Activated CD8-positive, alpha-beta T cell treated with anti-CD3 and anti-CD28 coated beads for 36 hours (primary cell): ENCODE measurements around the gene FZD2. TPM values are rescaled to one million over a fixed set of nuclear protein-coding genes. Genes with fewer than 3 reads are reported as not detected.
"Not testable (repeated sequence)": the region's sequence is repeated elsewhere in the genome, so short reads cannot be mapped to it uniquely, and the experiment has no call there.

Experiments
- ATAC-seq: fragments of 200-7000 bp; cut with Tn5 transposase; one replicate; pipeline ENCODE4 v1.10.0; 2021; ENCODE audit warnings: mild to moderate bottlenecking, moderate library complexity
- CTCF ChIA-PET: fragments of 350-600 bp; sonication (Branson Sonifier 250); formaldehyde crosslinking; loops from one replicate; lab custom pipeline; 2021; ENCODE audit warnings: antibody characterized with exemption; lab: Charles Lee
- POLR2A ChIA-PET: fragments of 350-600 bp; sonication (Branson Sonifier 250); formaldehyde crosslinking; loops from one replicate; lab custom pipeline; 2021; ENCODE audit warnings: antibody characterized with exemption; lab: Charles Lee
- DNase-seq: peaks from one replicate; pipeline ENCODE4 v3.0.0-alpha.2; 2020
- H3K27ac Mint-ChIP-seq: one replicate; pipeline ENCODE4 v1.8.0; 2021; ENCODE audit warnings: mild to moderate bottlenecking, mixed read lengths
- H3K27me3 Mint-ChIP-seq: one replicate; pipeline ENCODE4 v1.8.0; 2021; ENCODE audit warnings: mixed read lengths
- H3K36me3 Mint-ChIP-seq: one replicate; pipeline ENCODE4 v1.8.0; 2021; ENCODE audit warnings: low read depth, mixed read lengths
- H3K4me1 Mint-ChIP-seq: one replicate; pipeline ENCODE4 v1.8.0; 2021; ENCODE audit warnings: low read depth, mixed read lengths
- H3K4me3 Mint-ChIP-seq: one replicate; pipeline ENCODE4 v1.8.0; 2021; ENCODE audit warnings: mild to moderate bottlenecking, moderate library complexity, mixed read lengths
- H3K9me3 Mint-ChIP-seq: one replicate; pipeline ENCODE4 v1.8.0; 2021; ENCODE audit warnings: mixed read lengths
- intact Hi-C: fragments of 100-400 bp; cut with micrococcal nuclease; formaldehyde crosslinking; loops from one replicate; pipeline ENCODE4 v1.10.0; 2022
- total RNA-seq, 2 experiments: library from RNA; stranded (reverse); gene quantifications; one replicate each; pipeline ENCODE4 v1.2.3, GENCODE V29; 2021
- TF ChIP-seq, protein P1 (sequence below): fragments of 200-600 bp; IDR thresholded peaks from one replicate; pipeline ENCODE4 v1.8.0; 2022; ENCODE audit warnings: antibody characterized with exemption, mild to moderate bottlenecking

FZD2 gene
- total RNA-seq, 2 experiments from 2014 or later = 0.16 to 0.22 TPM

DNA sequence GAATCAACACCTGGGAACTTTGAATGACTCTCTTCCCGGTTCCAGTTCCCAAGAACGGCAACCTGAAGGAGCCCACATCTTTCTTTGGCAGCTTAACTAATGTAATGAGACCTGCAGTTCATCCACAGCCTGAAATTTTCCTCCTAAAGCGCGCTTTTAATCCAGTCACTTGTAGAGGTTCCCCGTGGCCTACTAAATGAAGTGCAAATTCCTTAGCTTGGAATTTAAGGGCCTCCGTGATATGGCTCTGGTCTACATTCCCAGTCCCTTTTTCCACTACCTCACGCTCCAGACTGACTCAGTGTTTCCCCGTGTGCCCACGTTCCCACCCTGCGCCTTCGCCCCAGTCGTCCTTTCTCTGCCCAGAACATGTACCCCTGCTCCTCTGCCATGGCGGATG, 27.2 kb downstream of the FZD2 start:
- intact Hi-C loops = no loop called here
- H3K4me1 Mint-ChIP-seq = no peaks in the 10 kb centered on the region
- no peak overlapping the region for H3K27ac Mint-ChIP-seq
- TF ChIP-seq, protein P1, sequence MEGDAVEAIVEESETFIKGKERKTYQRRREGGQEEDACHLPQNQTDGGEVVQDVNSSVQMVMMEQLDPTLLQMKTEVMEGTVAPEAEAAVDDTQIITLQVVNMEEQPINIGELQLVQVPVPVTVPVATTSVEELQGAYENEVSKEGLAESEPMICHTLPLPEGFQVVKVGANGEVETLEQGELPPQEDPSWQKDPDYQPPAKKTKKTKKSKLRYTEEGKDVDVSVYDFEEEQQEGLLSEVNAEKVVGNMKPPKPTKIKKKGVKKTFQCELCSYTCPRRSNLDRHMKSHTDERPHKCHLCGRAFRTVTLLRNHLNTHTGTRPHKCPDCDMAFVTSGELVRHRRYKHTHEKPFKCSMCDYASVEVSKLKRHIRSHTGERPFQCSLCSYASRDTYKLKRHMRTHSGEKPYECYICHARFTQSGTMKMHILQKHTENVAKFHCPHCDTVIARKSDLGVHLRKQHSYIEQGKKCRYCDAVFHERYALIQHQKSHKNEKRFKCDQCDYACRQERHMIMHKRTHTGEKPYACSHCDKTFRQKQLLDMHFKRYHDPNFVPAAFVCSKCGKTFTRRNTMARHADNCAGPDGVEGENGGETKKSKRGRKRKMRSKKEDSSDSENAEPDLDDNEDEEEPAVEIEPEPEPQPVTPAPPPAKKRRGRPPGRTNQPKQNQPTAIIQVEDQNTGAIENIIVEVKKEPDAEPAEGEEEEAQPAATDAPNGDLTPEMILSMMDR = no peak
- H3K36me3 Mint-ChIP-seq = no peaks in the 10 kb centered on the region
- no peak for DNase-seq
- CTCF ChIA-PET = no interaction called here
- no peak for ATAC-seq
- POLR2A ChIA-PET = no interaction called here
- H3K4me3 Mint-ChIP-seq = no peak overlapping the region
- H3K9me3 Mint-ChIP-seq = no peaks in the 10 kb centered on the region
- peaks cover 16% of the 10 kb centered on the region for H3K27me3 Mint-ChIP-seq

DNA sequence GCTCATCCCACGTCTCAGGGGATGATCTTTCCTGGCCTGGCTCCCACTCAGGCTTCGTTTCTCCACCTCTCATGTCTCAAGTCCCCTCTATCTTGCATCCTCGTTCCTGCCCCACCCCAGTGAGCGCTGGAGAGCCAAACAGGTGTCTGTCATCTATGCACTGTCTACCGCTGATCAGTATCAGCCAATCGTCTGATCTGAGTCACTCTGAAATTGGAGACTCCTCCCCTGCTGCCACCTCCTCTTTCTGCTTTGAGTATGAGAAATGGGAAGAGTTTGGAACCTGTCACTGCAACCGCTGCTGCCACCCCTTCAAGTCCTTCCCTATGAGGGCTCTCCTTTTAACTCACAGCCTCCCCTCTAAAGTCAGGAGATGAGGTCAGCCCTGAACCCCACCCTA, 28.0 kb downstream of the FZD2 start:
- TF ChIP-seq, protein P1 = no peak
- ChIA-PET CTCF (no interaction called here), POLR2A (no interaction called here)
- H3K4me3 Mint-ChIP-seq = no peak overlapping the region
- DNase-seq (no peak), ATAC-seq (no peak)
- intact Hi-C loops = no loop called here
- H3K27me3 Mint-ChIP-seq = peaks cover 10% of the 10 kb centered on the region
- no peaks in the 10 kb centered on the region for H3K36me3 Mint-ChIP-seq
- H3K9me3 Mint-ChIP-seq = no peaks in the 10 kb centered on the region
- no peak overlapping the region for H3K27ac Mint-ChIP-seq
- H3K4me1 Mint-ChIP-seq = no peaks in the 10 kb centered on the region

DNA sequence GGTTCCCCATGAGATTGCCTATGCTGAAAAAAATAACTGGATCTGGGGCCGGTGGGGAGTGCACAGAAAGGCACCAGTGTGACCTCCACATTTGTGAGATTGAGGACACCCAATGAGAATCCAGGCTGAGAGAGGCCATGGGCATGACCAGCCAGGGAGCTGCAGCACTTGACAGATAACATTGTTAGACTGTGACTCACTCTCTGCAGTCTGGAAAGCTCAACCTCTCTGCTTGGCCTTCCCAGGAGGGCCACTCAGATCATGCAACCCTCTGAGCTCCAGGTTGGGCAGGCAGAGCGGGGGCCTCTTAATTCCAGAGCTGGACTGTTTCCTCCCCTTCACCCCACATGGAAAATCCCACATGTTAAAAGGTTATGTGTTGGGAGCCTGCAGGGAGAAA, 30.1 kb downstream of the FZD2 start:
- TF ChIP-seq, protein P1 = no peak
- ChIA-PET CTCF (no interaction called here), POLR2A (no interaction called here)
- no peaks in the 10 kb centered on the region for H3K9me3 Mint-ChIP-seq
- no peak overlapping the region for H3K4me3 Mint-ChIP-seq
- H3K27me3 Mint-ChIP-seq = peaks cover 2% of the 10 kb centered on the region
- H3K4me1 Mint-ChIP-seq = no peaks in the 10 kb centered on the region
- no peaks in the 10 kb centered on the region for H3K36me3 Mint-ChIP-seq
- DNase-seq = no peak
- intact Hi-C loops = no loop called here
- H3K27ac Mint-ChIP-seq = no peak overlapping the region
- ATAC-seq = no peak

DNA sequence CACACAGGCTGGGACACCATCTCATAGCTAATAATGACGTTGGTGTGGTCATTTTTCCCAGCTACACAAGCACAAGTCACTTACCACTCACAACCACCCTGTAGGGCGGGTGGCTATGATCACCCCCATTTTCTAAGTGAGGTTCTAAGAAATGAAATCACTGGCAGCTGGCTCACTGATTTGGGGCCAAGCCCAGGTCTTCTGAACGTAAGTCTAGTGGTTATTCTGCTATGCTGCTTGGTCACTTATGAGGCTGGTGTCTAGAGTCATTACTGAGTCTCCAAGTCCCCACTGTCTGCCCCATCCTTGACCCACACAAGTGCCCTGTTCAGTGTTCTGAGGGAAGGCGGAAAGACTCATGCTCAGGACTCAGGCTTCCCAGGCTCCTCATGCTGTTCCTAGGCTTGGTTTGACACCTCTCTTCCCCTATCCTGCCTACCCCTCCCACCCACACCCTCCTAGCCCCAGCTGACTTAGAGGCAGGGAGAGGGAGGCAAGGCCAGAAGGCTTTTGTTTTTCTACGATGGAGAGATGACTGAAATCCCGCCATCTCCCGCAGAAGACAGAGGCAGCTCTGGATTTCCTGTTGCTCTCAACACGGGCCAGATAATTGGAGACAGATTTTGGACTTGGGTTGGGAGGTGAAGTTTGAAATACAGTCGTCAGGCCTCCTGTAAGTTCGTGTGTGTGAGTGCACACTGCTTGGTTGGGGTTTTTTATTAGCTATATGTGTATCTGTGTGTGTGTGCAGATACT, 32.2 kb downstream of the FZD2 start:
- DNase-seq (no peak), ATAC-seq (no peak)
- Mint-ChIP-seq H3K4me1 (no peaks in the 10 kb centered on the region), H3K9me3 (no peaks in the 10 kb centered on the region), H3K27me3 (peaks cover 3% of the 10 kb centered on the region), H3K4me3 (no peak overlapping the region), H3K27ac (no peak overlapping the region), H3K36me3 (no peaks in the 10 kb centered on the region)
- ChIA-PET CTCF (no interaction called here), POLR2A (no interaction called here)
- TF ChIP-seq, protein P1 = no peak
- intact Hi-C loops = no loop called here

DNA sequence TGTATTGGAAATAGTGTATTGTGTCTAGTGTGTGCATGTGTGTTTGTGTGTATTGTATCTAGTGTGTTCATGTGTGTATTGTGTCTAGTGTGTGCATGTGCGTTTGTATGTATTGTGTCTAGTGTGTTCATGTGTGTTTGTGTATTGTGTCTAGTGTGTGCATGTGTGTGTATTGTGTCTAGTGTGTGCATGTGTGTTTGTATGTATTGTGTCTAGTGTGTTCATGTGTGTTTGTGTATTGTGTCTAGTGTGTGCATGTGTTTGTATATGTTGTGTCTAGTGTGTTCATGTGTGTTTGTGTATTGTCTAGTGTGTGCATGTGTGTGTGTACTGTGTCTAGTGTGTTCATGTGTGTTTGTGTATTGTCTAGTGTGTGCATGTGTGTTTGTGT, 32.8 kb downstream of the FZD2 start:
- H3K4me3 Mint-ChIP-seq, intact Hi-C loops, ATAC-seq, POLR2A ChIA-PET, DNase-seq, H3K27me3 Mint-ChIP-seq, CTCF ChIA-PET, H3K9me3 Mint-ChIP-seq, H3K36me3 Mint-ChIP-seq, H3K27ac Mint-ChIP-seq, H3K4me1 Mint-ChIP-seq: not testable (repeated sequence)

DNA sequence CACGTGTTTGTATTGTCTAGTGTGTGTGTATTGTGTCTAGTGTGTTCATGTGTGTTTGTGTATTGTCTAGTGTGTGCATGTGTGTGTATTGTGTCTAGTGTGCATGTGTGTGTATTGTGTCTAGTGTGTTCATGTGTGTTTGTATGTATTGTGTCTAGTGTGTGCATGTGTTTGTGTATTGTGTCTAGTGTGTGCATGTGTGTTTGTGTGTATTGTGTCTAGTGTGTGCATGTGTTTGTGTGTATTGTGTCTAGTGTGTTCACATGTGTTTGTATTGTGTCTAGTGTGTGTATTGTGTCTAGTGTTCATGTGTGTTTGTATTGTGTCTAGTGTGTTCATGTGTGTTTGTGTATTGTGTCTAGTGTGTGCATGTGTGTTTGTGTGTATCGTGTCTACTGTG, 33.5 kb downstream of the FZD2 start:
- H3K27ac Mint-ChIP-seq, H3K9me3 Mint-ChIP-seq, H3K4me3 Mint-ChIP-seq, CTCF ChIA-PET, ATAC-seq, H3K4me1 Mint-ChIP-seq, H3K36me3 Mint-ChIP-seq, intact Hi-C loops, POLR2A ChIA-PET, H3K27me3 Mint-ChIP-seq, DNase-seq: not testable (repeated sequence)
